CD4-positive, alpha-beta T cell treated with Interleukin-17A for 1 hour (primary cell): ENCODE measurements around the gene FNIP1.
"Not testable (repeated sequence)": the region's sequence is repeated elsewhere in the genome, so short reads cannot be mapped to it uniquely, and the experiment has no call there.

Experiments used
- DNase-seq: peaks from one replicate; pipeline ENCODE4 v3.0.0-alpha.2; 2020

The FNIP1 gene

DNA sequence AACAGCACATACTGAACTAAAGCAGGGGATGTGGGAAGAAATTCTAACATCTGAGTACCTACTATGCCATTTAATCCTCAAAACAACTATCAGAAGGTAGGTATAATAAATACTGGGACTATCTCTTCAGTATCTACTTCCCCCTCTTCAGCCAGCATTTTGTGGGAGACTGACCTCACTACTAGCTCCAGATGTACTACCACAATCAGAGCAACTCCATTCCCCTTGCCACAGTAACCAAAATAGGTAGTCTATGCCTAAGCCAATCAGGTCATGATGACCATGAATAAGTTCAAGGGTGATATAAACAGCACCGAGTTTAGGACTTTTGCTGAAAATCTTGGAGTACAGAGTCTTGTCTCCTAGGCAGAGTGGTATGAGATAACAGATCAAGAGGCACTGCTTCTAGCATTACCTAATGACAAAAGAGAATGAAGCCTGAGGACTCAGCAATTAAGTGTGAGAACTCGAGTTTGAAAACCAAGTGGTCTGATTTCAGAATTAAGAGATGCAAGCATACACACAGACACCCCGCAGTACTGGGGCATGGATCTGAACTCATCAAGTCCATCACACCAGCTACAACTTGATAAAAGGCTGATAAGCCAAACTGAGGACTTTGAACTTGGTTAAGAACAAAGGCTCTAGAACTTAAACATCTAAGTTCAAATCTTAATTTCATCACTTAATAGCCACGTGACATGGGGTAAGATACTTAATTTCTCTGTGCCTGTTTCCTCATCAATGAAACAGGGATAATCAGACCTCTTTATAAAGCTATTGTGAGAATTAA, 9.7 kb downstream of the FNIP1 start:
- no peak for DNase-seq

- DNase-seq: no peak
Measured at GRCh38 chr5:131786036-131786435, 10.8 kb downstream of the FNIP1 start.

GRCh38 chr5:131783874-131784273, 12.9 kb downstream of the FNIP1 start:
- DNase-seq: no peak

- no peak for DNase-seq
Measured at GRCh38 chr5:131783357-131783756, 13.5 kb downstream of the FNIP1 start.

- DNase-seq: no peak
Measured at GRCh38 chr5:131782717-131783116, 14.1 kb downstream of the FNIP1 start.

DNA sequence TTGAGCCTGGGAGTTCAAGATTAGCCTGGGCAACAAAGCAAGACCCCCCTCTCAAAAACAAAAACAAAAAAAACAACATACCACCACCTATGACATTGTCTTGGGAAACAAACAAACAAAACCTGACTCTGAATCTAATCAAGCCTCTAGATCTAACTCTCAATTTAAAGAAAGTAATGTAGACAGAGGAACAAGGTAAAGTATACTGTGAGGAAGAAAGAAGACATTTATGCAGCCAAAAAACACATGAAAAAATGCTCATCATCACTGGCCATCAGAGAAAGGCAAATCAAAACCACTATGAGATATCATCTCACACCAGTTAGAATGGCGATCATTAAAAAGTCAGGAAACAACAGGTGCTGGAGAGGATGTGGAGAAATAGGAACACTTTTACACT, 18.7 kb downstream of the FNIP1 start:
- not testable (repeated sequence) for DNase-seq

DNA sequence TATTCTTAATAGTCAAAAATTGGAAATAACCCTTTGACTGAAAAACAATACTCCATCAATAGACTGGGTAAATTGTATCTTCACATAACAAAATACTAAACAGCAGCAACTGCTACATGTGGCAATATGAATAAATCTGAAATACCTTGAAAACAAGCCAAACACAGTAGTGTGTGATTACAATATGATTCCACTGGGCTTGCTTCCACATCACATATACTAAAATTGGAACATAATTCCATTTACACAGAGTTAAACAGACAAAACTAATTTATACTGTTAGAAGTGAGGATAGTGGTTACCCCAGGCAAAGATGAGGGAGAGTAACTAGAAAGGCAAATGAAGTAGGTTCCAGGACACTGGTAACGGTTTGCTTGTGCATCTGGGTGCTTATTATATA, 20.4 kb downstream of the FNIP1 start:
- DNase-seq: no peak

GRCh38 chr5:131774652-131775367, 22.0 kb downstream of the FNIP1 start:
- DNase-seq: no peak

DNA sequence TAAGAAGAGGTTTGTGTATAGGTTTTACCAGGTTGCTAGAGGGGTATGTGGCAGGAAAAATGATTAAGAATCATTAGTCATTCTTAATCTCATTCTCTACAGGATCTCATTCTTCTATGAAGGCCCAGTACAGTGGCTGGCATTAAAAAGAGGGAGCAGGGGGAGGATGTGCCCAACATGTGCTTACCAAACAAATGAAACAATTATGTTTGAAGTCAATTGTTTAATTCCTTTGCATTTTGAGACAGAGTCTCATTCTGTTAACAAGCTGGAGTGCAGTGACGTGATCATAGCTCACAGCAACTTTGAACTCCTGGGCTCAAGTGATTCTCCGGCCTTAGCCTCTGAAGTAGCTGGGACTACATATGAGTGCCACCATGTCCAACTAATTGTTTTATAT, 23.0 kb downstream of the FNIP1 start:
- no peak for DNase-seq

- DNase-seq: no peak
Measured at GRCh38 chr5:131771692-131772091, 25.1 kb downstream of the FNIP1 start.

- DNase-seq: no peak
Measured at GRCh38 chr5:131769961-131770360, 26.9 kb downstream of the FNIP1 start.

GRCh38 chr5:131769336-131769735, 27.5 kb downstream of the FNIP1 start:
- DNase-seq: no peak

DNA sequence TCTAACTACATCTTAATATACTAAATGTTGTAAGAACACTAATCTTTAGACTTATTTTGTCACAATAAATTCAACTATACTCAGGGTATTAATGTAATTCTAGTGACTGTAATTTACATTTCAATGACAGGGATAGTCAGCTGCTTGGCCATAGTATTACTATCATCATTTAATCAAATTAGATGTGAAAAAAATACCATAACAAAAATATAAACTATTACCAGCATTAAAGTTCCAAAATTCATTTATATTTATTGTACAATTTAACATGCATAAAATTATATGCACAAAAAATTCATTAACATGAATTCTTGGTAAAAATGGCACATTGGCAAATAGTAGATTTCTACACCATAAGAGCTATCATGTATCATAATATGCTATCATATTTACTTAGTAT, 28.9 kb downstream of the FNIP1 start:
- no peak for DNase-seq

DNA sequence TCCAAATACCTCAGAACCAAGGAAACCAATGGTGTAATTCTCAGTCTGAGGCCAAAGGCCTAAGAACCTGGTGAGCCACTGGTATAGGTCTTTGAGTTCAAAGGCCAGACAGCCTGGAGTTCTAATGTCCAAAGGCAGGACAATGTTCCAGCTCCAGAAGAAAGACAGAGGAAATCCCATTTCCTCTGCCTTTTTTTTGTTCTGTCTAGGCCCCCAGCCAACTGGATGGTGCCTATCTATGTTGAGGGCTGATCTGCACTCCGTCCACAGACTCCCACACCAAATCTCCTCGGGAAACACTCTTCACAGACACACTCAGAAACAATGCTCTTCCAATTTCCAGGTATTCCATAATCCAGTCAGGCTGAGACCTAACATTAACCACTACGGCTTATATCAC, 30.1 kb downstream of the FNIP1 start:
- DNase-seq: no peak

DNA sequence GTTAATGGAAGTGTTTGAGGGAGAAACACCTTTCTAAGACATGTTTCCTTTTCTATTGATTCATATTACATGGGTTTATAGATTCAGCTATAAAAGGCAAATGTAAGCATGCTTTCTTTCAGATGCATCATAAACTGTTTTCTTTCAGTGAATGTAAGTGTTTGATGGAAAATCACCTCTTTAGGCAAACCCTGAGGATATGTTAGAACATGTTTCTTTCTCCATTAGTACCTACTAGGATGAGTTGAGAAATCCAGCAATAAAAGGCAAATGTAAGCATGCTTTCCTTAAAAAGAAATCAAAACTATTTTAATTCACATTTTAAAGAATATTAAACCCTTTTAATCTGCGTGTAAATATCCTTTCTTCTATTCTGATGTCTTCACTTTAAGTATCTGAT, 31.6 kb downstream of the FNIP1 start:
- no peak for DNase-seq

DNA sequence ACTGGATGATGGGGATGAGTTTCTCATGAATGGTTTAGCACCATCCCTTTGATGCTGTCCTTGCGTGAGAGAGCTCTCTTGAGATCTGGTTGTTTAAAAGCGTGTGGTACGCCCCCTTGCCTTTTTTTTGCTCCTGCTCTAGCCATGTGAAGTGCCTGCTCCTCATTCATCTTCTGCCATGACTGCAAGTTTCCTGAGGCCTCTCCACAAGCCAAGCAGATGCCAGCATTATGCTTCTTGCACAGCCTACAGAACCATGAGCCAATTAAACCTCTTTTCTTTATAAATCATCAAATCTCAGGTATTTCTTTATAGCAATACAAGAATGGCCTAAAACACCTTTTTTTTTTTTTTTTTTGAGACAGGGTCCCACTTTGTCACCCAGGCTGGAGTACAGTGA, 32.8 kb downstream of the FNIP1 start:
- no peak for DNase-seq

GRCh38 chr5:131760793-131761192, 36.0 kb downstream of the FNIP1 start:
- DNase-seq: no peak

DNA sequence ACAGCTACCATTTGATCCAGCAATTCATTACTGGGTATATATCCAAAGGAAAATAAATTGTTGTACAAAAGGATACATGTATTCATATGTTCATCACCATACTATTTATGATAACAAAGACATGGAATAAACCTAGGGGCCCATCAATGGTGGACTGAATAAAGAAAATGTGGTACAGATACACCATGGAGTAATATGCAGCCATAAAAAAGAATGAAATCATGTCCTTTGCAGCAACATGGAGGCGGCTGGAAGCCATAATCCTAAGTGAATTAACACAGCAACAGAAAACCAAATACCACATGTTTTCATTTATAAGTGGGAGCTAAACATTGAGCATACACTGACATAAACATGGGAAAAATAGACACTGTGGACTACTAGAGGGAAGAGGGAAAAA, 37.1 kb downstream of the FNIP1 start:
- no peak for DNase-seq

DNA sequence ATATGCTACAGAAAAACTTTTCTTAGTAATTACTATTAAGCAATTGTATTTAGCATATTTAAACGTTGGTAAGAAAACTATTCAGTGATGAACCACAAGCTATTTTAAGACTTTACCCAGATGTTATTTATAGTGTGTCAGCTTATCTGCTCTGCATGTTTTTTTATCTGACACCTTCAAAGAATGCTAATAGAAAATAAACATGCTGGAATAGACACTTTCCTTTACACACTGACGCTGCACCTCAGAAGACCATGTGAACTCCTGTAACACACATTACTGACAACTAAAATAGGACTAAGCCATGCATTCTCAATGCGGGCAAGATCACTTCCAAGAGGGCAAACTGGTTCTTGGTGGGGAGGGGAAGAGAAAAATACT, 38.3 kb downstream of the FNIP1 start:
- no peak for DNase-seq

DNA sequence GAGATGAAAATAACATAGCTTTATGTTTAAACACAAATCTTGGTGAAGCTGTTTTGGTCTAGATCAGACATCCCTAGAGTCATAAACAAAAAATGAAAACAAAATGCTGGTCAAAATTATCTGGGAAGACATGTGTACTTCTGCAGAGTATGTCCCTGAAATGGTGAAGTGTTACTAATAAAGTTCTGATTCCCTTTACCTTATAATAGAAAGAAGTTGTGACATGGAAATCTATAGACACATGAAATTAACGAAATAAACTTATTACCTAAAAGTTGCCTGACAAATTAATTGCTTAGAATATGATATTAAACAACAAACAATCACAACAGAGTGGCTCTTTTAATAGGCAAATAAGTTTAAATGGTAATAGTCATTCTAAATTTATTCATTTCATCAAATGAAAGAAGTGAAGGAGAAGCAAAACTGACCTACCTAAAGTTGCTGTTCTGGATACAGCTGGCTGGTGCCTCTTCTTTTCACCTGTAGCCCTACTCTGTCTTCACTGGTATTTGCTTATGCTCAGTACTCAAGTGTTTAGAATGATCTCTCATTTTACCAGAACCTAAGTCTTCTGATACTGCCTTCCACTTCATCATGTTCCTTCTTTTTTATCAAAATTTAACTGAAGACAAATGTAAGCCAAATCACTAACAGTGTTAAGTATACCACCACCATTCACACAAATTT, 38.8 kb downstream of the FNIP1 start:
- no peak for DNase-seq

- no peak for DNase-seq
Measured at GRCh38 chr5:131756942-131757341, 39.9 kb downstream of the FNIP1 start.

DNA sequence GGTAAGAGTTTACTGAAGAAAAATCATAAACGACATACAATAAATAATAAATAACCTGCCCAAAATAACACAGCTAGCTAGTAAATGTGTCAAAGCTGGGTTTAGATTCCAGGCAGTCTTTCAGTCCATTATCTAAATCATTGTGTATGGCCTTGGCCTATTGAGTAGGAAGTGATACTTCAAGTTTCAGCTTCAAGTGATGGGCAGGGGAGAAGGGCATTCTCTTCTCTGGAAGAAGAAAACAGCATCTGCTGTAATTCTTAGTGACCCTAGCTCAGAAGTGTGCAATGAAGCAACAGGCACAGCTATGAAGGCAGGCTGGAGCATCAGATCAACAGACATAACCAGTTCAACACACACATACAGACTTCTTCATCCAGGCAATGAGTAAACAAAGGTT, 42.5 kb downstream of the FNIP1 start:
- no peak for DNase-seq

DNA sequence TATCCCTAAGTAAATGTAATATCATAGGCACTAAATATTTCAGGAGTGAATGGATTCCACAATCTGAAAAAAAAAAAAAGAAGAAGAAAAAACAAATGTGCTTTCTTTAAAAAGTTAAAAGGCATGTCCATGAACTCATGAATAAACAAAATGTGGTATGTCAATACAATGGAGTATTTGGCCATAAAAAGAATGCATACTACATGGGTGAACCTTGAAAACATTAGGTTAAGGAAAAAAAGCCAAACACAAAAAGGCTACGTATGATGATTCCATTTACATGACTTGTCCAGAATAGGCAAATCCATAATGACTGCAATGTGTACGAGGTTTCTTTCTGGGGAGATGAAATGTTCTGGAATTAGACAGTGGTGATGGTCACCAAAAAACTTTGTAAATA, 45.3 kb downstream of the FNIP1 start:
- DNase-seq: no peak
